HG03520 (cell line): ENCODE results near the gene SLC12A7.
"Not testable (repeated sequence)": the region's sequence is repeated elsewhere in the genome, so short reads cannot be mapped to it uniquely, and the experiment has no call there.

ENCODE experiments used
- ATAC-seq: cut with Tn5 transposase; IDR thresholded peaks from one replicate; pipeline ENCODE4 v1.9.1; 2021; ENCODE audit warnings: mild to moderate bottlenecking, moderate library complexity; ENCODE audit not compliant: unreplicated experiment

SLC12A7 gene

DNA sequence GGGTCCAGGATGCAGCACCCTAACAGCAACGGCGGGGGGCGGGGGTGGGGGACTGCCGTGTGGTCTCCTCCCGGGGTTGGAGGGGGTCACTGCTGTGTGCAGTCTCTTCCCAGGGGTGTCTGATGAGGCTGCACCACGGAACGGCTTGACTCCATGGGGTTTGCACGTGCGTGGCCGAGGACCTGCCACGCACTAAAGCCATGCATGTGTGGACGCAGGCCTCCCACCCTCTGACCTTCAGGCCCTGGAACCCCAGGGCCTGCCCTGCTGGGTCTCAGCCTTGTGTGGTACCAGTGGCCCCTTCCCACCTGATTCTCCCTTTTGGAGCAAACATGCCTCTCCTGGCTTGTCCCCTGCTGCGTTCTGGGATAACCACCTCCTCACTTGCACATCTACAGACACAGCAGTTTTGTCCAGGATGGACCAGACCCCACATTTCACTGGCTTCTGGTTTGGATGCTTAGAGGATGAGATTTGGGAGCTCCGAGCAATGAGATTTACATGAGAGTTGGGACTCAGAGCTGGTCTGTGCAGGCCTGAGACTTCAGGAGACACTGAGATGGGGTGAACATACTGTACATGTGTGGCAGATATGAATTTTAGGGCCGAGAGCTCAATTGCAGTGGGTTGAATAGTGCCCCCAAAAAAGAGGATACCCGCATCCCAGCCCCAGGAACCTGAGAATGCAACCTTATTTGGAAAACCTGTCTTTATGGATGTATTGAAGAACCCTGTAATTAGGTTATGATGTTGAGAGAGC is 45.8 kb downstream of the SLC12A7 start:
- no peak for ATAC-seq

DNA sequence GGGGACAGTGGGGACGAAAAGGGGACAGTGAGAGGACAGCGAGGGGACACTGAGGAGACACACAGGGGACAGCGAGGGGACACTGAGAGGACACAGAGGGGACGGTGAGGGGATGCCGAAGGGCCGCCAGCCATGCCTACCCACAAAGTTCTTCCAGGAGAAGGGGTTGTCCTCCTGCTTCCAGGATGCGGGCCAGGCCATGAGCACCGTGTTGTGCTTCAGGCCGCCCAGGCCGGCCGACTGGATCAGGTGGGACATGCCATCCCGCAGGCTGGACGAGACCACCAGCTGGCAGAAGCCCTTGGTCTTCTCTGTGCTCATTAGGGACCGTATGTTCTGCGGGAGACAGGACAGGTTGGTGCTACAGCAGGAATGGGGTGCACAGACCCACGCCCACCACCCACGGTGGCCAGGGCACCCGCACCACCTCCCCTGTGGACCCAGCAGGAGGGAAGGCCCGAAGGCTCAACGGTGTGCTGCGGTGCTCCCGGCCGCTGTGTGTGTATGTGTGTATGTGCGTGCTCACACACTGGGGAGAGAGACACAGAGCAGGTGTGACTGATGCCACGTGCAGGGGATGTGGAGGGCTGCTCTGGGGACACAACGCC is 46.6 kb downstream of the SLC12A7 start:
- ATAC-seq: no peak

DNA sequence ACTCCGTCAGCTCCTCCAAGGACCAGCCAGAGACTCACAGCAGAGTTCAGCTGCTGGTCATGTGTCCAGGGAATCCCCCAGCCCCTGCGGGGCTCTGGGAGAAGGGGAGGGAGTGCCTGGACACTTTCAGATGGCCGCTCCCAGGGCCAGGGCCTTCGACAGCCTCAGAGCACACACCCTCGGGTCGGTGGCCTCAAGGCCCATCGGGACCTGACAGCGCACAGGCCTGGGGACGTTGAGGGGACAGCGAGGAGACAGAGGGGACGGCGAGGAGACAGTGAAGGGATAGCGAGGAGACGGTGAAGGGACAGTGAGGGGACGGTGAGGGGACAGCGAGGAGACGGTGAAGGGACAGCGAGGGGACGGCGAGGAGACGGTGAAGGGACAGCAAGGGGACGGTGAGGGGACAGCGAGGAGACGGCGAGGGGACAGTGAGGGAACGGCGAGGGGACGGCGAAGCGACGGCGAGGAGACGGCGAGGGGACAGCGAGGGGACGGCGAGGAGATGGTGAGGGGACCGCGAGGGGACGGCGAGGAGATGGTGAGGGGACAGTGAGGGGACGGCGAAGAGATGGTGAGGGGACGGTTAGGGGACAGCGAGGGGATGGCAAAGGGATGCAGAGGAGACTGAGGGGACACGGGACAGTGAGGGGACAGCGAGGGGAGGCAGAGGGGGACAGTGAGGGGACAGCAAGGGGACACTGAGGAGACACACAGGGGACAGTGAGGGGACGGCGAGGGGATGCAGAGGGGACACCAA is 47.3 kb downstream of the SLC12A7 start:
- no peak for ATAC-seq

DNA sequence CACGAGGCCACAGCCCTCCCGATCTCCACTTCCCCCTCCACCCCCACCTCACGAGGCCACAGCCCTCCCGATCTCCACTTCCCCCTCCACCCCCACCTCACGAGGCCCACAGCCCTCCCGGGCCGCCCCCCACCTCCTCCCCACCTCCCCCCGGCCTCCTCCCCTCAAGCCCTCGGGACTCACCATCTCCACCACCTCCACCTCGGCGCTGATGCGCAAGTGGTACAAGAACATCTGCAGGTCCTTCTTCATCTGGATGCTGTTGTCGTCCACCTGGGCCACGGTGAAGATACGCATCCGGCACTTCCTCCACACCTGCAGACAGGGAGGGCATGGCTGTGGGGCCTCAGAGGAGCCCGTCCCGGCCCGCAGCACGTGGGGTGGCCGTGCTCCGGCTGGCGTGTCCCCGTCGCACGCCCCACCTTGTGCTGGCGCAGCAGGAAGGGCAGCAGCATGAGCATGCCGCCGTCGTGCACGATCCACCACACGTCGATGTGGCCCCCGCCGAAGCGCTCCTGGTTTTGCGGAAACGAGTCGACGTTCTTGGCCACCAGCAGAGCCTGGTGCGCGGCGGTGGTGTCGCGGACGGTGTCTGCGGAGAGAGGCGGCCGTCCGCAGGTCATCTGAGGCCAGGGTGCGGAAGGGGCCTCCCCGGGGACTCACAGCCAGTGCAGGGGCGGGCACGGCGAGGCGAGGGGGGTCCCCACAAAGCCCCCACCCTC is 48.0 kb downstream of the SLC12A7 start:
- no peak for ATAC-seq

DNA sequence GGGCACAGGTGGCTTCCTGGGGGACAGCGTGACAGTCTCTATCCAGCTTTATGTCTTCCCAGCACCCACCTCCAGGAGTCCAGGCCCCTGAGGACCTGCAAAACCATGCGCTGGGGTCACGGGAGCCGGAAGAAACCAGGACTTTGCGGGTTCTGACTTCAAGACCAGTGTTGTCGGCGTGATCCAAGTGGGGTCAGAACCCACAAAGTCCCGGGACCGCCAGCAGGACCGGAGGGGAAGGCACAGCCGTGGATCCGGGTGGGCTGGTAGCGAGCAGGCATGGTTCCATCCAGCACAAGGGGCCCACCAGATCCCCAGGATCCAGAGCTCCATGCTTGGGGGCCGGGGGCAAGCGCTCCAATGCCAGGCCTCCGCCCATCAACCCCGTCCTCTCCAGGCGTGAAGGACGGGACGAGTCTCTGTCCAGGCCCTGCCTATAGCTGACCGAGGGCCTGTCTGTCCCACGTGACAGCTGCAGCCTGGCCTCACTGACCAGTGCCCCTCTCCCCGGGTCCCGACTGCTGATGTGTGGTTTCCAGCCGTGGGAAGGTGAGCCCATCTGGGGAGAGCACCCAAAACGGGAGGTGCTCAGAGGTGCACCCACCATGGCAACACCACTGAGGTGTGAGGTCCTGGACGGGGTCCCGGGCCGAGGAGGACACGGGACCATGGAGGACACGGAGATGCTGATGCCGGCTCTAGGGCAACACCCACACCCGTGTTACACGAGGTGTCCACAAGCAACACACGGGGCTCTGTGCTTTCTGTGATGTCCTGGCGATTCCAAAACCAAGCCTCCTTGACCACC is 48.9 kb downstream of the SLC12A7 start:
- no peak for ATAC-seq

DNA sequence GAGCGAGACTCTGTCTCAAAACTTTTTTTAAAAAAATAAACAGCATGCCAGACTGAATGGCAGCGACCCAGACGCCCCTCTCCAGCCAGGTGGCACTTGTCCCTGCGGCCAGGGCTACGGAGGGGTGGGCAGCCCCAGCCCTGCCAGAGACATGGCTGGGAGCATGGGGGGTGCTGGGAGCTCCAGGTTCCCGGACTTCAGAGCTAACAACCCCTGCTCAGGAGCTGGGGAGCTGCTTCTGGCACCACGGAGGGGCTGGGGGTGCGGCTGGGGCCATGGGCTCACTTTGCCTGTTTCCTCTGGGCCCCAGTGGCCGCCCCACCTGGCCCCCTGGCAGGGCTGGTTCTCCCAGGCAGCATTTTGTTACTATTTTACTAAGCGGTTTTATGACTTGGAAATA is 49.9 kb downstream of the SLC12A7 start:
- ATAC-seq: no peak

DNA sequence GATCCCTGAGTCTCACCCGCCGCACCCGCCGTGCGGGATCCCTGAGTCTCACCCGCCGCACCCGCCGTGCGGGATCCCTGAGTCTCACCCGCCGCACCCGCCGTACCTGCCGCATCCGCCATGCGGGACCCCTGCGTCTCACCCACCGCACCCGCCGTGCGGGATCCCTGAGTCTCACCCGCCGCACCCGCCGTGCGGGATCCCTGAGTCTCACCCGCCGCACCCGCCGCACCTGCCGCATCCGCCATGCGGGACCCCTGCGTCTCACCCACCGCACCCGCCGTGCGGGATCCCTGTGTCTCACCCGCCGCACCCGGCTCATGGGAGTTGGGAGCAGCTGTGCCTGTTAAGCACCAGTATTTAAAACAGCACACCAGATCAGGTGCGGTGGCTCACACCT is 50.6 kb downstream of the SLC12A7 start:
- not testable (repeated sequence) for ATAC-seq

DNA sequence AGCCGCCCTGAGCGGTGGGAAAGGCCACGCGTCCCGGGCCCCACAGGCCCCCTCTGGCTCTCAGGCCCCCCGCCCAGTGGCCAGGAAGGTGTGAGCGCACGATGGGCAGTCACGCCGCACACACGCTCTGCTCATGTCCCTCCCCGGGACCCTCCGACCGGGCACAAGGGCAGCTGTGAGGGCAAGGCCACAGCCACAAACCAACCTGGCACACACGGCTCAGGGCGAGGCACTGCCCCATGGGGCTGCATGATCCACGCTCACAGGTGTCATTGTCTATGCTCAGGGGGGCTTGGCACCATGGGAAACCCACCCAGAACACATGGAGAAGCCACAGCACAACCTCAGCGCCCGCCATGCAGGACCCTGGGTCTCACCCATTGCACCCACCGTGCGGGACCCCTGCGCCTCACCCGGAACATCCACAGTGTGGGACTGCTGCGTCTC is 51.3 kb downstream of the SLC12A7 start:
- no peak for ATAC-seq

DNA sequence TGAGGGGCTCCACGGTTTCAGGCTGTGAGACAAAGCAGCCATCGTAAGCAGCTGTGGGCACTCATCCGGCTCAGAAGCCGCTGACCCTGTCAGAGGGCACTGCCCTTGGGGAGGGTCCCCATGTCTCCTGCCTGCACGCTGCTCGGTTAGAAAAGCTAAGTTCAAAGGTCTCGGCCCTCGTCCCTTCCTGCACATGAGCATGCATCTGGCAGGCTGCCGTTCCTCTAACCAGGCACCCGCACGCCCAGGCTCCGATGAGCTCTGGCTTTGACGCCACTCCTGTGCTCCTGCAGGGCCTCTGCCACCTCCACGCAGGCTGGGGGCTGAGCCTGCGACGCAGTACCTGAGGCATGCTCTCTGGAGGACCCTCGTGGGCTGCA is 52.0 kb downstream of the SLC12A7 start:
- ATAC-seq: no peak

DNA sequence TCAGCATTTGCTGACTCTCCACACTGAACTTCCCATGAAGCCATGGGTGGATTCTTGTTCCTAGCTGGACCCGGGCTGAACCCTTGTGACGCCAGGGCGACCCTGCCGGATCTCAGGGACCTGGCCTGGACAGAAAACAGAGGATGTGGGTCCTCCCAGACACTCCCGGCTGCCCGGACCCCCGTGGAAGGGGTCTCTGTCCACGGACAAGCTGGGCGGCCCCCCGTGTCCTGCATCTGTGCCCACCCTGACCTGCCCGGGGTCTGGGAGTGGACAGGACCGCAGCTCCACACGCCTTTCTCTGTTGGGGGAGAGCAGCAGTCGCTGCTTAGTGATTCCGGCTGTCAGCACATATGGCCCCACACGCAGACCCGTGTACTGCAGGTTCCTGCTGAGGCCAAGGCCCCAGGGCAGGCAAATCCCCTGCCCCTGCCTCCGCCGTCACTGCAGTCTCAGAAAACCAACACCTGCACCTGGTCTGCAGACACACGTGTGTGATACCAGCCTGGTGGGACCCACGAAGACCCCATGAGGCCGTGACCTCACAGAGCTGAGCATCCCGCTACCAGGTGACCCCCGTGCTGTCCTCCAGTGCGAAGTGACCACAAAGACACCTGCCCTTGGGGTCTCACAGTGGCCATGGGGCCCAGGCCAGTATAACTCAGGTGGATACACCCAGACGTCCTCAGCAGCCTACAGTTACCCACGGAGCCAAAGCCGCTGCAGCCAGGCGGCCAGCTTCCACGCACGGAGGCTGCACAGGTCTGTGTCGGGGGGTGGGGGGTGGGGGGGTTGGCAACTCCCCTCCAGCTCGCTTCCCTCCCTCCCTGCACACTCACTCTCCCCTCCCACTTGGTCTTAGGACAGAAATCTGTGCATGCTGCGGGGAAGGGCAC is 52.6 kb downstream of the SLC12A7 start:
- ATAC-seq: no peak

DNA sequence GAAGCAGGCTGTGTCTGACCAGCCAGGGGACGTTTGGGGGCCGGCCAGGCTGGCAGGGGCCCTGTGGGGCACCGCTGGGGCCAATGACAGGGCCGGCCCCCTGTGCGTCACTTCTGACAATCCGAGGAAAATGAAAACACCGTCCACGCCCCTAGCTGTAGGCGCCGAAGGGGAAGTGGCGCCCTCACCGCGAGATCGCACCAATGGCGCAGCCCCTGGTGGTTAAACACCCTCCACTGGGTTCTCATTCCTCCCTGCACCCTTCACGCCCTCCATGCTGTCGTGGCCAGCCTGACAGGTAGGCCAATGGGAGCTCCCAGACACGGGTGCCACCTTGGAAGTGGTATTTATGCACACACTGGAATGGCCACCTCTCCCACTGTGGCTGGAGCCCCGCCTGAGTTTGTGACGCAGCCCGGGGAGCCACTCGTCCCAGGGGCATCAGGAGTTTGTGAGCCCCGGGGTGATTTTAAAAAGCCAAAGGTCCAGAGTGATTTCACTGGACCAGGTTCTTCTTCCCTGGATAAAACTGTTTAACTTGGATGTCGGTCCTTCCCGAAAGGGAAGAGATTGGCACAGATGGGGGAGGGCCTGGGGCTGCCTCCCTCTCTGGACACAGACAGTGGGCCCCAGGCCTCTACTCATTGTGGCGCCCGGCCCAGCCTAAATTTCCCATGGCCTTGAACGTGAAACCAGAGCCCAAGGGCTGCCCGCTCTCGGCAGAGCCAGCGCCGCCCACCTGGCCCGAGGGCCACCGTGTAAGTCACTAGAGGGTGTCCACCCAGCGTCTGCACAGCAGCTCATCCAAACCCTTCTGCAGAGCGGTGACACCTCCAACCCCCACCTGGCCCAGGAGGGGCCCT is 53.5 kb downstream of the SLC12A7 start:
- no peak for ATAC-seq

DNA sequence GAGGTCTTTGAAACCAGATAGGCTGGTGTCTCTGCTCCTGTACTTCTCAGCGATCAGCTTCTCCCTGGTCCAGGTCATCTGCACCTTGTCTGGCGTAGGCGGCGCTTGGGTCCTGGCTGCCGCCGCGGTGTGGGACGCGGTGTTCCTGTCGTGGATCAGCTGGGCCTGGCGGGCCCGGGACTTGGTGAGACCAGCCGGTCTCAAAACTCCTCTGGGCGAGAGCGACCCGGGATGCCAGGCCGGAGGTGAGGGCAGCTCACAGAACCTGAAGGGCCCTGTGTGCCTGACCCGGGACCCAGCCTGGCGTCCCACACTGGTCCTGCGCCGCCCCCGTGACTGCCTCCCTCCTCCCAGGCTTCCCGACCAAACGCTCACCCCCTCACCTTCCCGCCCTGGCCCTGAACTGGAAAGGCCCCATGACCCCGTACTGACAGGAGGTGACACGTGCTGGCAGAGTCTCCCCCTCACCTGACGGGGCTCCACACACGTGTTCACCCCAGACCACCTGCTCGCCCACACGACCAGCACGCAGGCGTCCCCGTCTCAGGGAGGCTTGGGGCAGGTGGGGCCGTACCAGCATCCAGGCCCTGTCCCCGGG is 54.3 kb downstream of the SLC12A7 start:
- no peak for ATAC-seq

DNA sequence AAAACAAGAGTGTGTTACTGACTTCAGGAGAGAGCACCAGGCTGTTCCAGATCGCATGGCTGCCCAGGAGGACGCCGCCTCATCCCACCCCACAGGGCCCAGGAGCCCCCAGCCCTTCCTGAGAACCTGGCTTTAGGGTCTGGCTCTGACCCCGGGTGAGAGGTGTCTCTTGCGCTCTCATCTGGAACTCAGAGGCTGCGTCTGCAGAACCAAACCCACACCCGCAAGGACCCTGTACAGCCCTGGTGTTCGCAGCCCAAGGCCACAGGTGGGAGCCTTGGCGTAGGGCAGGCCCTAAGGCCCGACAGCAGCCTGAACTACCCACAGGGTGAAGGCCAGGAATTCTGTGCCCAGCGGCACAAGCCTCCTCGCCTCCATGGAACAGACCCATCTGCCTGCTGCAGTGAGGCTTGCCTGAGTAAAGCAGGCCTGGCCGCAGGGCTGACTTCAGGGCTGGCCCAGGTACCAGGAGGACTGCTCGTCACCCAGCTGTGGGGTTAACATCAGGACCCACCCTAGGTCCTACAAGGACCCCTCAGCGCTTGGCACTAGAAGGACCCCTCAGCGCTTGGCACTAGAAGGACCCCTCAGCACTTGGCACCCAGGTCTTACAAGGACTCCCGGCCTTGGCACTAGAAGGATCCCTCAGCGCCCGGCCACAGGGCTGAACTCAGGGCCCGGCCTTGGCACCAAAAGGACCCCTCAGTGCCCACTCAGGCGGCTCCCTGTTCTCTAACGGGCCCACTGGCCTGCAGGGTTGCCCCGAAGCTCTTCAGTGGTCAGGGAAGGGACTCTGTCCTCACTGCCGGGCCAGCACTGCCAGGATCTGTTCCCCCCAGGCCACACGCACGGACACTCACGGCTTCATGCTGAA is 55.0 kb downstream of the SLC12A7 start:
- no peak for ATAC-seq

DNA sequence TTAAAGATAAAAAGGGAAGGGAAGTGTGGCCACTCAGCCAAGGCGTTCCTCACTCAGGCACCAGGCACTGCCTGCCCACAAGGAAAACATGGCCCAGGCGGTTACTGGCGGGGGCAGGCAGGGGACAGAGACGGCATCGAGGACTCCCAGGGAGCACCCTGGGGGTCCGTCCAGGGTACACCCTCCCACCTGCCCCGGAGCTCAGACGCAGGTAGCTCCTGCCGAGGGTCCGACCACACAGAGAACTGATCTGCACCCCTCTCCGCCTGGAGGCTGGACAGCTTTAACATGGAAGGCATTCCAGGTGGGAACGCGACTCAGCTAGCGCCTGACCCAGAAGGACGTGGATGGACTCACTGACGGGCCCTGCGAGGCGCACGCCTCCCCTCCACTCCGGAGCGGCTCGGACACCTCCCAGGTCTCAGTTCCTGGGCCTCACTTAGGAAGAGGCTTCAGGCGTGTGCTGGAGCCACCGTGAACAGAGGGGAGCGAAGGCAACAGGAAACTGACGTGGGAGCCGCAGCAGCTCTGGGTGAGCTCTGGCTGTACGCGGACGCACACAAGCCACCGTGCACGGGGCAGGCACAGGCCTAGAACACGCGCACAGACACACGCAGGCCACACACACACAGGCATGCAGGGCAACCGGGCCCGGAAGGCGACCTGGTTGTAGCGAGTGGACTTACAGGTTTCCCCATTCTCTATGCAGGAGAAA is 55.8 kb downstream of the SLC12A7 start:
- no peak for ATAC-seq

DNA sequence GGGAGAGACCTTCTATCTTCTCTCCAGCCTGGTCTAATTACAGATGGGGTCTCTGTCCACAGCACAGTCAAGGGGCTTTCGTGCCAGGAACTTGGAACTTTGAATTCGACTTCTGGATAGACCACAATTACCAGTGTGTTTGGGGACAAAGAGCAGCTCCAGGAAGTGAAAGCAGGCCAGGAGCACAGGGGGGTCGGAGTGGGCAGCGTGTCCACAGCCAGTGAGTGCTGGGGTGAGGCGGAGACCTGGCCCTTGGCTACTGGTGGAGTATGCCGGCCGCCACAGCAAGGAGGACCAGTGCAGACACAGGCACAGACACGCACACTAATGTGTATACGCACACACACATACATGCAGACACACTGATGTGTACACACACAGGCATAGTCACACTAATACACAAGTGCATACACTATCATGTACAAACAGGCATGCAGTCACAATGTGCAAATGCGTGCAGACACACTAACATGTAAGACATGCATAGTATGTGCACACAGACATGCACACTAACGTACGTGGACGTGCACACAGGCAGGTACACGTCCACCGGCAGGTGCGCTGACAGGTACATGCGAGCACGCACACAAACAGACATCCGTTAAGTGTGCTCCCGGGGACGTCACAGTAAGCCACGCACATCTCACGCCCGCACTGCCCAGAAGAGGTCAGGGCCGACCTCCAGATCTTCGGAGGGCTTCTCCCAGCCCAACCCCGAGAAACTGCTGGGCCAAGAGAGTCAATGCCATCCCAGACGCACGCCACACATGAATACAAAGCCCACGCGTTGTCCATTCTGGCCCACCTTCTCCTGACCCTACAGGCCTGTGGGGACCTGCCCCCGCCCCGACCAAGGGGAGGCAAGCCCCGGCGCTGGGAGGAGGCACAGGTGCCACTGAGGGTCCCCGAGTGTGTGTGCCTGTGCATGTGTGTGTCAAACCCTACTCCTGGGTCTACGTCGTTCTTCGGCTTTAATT is 56.8 kb downstream of the SLC12A7 start:
- ATAC-seq: no peak
